ENCODE data around the gene CAPS.

Gene CAPS

GRCh38 chr19:5908773-5909442 lies 5.1 kb upstream of the CAPS start:
- no peak for DNase-seq (ENCODE audit: low read depth, low spot score)

- no peak for DNase-seq (ENCODE audit: low read depth, low spot score)
Measured at GRCh38 chr19:5910638-5910907, 3.5 kb upstream of the CAPS start.

DNA sequence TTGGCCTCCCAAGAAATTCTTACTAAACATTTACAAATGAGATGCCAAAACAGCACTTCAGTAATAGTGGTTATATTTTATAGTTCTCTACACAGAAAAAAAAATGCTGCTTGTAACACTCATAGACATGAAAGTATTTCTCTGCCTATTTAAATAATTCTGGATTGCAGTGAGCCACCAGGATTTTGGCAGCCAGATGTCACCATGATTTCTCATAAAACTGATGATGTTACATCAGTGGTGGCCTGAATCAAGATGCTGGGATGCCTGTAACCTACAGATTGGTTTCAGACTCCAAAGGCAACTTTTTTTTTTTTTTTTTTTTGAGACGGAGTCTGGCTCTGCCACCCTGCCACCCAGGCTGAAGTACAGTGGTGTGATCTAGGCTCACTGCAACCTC lies 2.7 kb upstream of the CAPS start:
- DNase-seq (ENCODE audit: low read depth, low spot score), result no peak

DNA sequence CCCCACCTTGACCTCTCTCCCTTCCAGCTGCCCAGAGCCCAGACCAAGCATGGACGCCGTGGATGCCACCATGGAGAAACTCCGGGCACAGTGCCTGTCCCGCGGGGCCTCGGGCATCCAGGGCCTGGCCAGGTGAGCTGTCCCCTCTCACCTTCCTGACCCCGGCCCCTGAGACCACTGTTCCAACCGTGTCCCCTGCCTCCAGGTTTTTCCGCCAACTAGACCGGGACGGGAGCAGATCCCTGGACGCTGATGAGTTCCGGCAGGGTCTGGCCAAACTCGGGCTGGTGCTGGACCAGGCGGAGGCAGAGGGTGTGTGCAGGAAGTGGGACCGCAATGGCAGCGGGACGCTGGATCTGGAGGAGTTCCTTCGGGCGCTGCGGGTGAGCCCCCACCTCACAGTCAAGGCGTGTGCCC lies 312 bp downstream of the CAPS start:
- DNase-seq (ENCODE audit: low read depth, low spot score), result no peak

- DNase-seq (ENCODE audit: low read depth, low spot score), result no peak
Measured at GRCh38 chr19:5914946-5915781, 1.1 kb downstream of the CAPS start.

- DNase-seq (ENCODE audit: low read depth, low spot score), result no peak
Measured at GRCh38 chr19:5915782-5916165, 1.7 kb downstream of the CAPS start.

GRCh38 chr19:5916181-5916708 lies 2.2 kb downstream of the CAPS start:
- no peak for DNase-seq (ENCODE audit: low read depth, low spot score)

DNA sequence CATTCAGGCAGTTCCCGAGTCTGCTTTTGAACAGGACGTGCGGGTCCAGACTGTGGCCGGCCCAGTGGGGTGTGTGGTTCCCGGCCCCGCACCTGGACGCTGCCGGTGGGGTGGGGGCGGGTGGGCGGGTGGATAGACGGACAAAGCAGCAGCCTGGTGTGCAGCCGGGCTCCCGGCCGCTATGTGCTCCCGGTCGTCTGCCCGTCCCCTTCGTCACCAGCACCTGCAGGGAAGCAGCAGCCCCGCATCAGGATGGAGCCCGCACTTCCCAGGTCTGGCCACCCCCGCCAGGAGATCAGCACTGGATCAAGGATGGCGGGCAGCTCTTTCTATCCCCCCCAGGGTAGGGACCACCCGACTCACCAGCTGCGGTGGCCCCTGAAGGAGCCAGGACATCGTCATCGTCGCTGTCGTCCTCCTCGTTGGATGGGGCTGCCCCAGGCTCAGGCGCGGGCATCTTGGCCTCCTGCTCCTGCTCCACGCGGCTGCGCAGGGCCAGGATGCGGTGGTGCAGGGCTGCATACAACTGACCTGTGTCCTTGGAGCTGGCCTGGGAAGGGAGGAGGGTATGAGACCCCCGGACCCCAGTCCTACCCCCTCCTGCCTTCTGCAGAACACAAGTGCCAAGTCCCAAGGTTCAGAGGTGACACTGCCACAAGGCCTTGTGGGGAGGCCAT lies 3.5 kb downstream of the CAPS start:
- DNase-seq (ENCODE audit: low read depth, low spot score), result no peak

DNA sequence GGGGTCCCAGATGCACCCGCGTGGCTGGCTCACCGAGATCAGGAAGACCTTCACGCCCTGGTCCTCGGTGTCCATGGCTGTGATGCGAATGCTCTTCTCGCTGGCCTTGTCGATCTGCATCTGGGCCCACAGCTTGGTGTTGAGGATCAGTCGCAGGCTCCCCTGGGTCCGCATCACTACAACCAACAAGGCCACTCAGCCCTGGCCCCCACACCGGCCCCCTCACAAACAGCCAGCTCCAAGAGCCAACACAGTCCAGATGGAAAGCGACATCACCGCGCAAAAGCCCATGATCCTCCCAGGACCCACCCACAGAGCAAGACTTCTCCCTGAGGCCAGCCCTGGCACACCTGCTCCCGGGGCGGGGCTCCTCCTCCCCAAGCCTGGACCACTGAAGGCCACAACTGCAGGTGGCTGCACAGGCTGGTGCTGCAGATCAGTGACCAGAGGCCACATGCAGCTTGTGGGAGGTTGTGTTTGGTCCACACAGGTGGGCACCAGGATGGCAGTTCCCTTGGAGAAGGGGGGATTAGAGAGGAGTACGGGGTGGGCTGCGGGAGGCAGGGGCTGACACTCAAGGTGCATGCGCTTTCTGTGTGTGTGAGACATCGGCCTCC lies 4.5 kb downstream of the CAPS start:
- DNase-seq (ENCODE audit: low read depth, low spot score), result no peak

GRCh38 chr19:5921516-5922160 lies 7.6 kb downstream of the CAPS start:
- no peak for DNase-seq (ENCODE audit: low read depth, low spot score)

GRCh38 chr19:5922161-5922545 lies 8.1 kb downstream of the CAPS start:
- DNase-seq (ENCODE audit: low read depth, low spot score), result no peak

- DNase-seq (ENCODE audit: low read depth, low spot score), result no peak
Measured at GRCh38 chr19:5923356-5923755, 9.3 kb downstream of the CAPS start.

DNA sequence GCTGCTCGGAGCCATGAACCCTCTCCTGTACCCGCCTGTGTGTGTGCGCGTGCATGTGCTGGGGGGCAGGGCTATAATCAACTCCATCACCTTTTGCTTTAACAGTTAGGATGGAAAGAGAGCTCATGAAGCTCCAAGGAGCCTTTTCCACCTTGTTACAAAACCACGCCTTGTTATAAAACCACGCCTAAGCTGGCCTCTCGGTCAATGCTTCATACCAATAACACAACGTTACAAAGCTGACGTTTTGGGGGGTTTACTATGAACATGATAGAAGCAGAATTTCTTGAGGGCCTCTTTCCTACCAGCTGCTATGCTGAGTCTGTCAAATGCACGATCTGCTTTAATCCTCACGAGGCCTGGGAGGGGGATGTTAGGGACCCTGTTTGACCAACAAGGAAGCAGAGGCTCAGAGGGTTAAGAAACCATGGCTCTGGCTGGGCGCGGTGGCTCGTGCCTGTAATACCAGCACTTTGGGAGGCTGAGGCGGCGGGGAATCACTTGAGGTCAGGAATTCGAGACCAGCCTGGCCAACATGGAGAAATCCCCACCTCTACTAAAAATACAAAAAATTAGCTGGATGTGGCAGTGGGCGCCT lies 11.9 kb downstream of the CAPS start:
- no peak for DNase-seq (ENCODE audit: low read depth, low spot score)

- no peak for DNase-seq (ENCODE audit: low read depth, low spot score)
Measured at GRCh38 chr19:5926641-5927440, 12.8 kb downstream of the CAPS start.

DNA sequence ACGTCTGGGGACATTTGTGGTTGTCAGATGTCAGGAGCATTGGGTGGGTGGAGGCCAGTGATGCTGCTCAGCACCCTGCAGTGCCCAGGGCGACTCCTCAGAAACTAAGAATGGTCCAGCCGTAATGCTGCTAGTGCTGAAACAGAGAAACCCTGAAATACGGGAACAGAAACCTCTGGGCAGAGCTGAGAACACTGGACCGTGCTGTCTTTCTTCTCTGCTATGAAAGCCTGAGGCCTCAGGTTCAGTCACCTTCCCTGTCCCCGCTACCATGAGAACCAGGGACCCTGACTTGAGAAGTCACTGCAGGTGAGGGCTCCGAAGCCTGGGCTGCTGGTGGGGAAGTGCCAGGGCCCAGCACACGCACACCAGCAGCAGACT lies 13.4 kb downstream of the CAPS start:
- no peak for DNase-seq (ENCODE audit: low read depth, low spot score)

DNA sequence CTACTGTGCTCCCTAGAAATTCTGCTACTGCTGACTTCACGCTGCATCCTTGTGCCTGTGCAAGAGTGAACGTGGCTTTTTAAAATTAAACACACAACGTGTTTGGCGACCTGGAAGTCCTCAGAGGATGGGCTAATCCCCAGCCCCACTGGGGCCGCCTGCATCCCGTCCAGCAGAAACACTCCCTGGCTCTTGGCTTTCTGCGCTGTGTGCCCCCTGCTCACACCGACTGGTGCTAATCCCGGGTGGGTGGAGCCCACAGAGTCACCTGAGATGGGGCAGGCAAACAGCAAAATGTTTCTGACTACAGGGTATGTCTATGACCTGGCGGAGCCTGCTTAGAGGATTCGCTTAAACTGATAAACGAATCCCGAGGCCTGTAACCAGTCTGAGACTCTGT lies 15.1 kb downstream of the CAPS start:
- DNase-seq (ENCODE audit: low read depth, low spot score), result no peak

DNA sequence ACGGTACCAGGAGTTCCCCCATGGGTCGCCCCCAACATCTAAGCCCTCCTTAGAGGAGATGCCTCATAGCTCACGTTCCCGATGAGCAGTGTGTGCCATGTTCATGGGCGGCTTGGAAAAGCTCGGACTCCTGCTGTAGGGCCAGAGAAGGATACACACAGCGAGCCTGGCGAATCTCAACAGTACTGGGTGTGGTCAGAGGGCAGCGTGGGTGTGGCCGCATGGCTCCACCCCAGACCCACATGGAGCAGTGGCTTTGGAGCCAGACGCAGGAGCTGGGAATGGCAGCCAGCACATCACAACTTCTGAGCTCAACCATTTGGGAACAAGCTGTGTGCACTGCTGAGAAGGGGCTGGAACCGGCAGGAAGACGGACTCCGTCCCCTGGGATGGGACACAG lies 15.6 kb downstream of the CAPS start:
- DNase-seq (ENCODE audit: low read depth, low spot score), result no peak

GRCh38 chr19:5931251-5931650 lies 17.2 kb downstream of the CAPS start:
- DNase-seq (ENCODE audit: low read depth, low spot score), result no peak

DNA sequence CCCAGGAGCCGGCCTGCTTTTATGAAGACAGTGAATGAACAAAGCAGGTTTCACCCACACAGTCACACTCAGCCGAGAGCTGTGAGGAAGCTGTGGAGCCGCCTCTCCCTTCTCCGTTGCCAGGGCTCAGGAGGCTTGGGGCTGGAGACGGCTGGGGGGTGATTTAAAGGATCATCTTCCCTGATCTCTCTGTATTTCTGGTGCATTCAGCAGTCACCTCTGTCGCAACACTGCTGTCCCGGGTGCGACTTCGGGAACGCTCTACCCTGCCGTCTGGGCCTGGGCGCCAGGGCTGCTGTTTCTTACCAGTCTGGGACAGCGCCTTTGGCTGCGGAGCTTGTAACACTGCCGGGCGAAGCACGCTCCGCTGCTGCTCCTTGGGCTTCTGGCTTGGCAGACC lies 18.1 kb downstream of the CAPS start:
- DNase-seq (ENCODE audit: low read depth, low spot score), result no peak

- no peak for DNase-seq (ENCODE audit: low read depth, low spot score)
Measured at GRCh38 chr19:5932609-5933262, 18.7 kb downstream of the CAPS start.
